ENCODE measurements around the gene PCDHA11.
"Not testable (repeated sequence)": the region's sequence is repeated elsewhere in the genome, so short reads cannot be mapped to it uniquely, and the experiment has no call there.

The PCDHA11 gene, protein sequence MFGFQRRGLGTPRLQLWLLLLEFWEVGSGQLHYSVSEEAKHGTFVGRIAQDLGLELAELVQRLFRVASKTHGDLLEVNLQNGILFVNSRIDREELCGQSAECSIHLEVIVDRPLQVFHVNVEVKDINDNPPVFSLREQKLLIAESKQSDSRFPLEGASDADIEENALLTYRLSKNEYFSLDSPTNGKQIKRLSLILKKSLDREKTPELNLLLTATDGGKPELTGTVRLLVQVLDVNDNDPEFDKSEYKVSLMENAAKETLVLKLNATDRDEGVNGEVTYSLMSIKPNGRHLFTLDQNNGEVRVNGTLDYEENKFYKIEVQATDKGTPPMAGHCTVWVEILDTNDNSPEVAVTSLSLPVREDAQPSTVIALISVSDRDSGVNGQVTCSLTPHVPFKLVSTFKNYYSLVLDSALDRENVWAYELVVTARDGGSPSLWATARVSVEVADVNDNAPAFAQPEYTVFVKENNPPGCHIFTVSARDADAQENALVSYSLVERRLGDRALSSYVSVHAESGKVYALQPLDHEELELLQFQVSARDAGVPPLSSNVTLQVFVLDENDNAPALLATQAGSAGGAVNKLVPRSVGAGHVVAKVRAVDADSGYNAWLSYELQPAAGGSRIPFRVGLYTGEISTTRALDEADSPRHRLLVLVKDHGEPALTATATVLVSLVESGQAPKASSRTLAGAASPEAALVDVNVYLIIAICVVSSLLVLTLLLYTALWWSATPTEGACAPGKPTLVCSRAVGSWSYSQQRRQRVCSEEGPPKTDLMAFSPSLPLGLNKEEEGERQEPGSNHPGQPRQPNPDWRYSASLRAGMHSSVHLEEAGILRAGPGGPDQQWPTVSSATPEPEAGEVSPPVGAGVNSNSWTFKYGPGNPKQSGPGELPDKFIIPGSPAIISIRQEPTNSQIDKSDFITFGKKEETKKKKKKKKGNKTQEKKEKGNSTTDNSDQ

GRCh38 chr5:140868721-140869554, at the start of gene PCDHA11:
TSS of gene PCDHA11 (plus strand) at chr5:140868957. CDS start at chr5:140869104, 147 bp downstream.
- DNase-seq (ENCODE audit: low read depth): no peak

DNA sequence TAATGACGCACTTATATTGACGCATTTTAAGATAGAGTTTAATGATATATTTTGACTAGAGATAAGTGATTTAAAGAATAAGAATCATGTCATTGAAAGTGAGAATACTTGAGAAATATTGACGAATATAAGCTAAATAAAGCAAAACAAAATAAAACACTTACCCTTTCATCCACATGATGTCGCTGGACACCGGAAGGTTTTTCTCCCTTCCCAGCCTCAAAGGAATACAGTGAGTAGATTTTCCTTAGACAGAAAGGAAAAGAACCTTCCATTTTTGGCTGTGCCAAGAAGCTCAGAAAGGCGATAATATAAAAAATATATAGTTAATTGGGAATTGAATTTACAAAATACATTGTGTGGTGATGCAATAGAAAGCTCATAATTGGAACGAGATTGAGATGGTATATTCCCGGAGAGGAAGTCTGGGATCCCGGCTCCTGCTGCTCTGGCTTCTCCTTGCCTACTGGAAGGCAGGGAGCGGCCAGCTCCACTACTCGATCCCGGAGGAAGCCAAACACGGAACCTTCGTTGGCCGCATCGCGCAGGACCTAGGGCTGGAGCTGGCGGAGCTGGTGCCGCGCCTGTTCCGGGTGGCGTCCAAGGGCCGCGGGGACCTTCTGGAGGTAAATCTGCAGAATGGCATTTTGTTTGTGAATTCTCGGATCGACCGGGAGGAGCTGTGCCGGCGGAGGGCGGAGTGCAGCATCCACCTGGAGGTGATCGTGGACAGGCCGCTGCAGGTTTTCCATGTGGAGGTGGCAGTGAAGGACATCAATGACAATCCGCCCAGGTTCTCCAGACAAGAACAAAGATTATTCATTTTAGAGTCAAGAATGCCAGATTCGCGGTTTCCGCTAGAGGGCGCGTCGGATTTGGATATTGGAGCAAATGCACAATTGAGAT, 47.1 kb upstream of the PCDHA11 start, which contains the start of gene PCDHA5:
TSS of gene PCDHA5 (plus strand) at position 239 of the 906 bp plus-strand sequence.
- DNase-seq (ENCODE audit: low read depth): no peak

GRCh38 chr5:140822281-140822629, 46.5 kb upstream of the PCDHA11 start:
- DNase-seq (ENCODE audit: low read depth): no peak

- not testable (repeated sequence) for DNase-seq (ENCODE audit: low read depth)
These were observed 45.8 kb upstream of the PCDHA11 start for GRCh38 chr5:140822969-140823368.

DNA sequence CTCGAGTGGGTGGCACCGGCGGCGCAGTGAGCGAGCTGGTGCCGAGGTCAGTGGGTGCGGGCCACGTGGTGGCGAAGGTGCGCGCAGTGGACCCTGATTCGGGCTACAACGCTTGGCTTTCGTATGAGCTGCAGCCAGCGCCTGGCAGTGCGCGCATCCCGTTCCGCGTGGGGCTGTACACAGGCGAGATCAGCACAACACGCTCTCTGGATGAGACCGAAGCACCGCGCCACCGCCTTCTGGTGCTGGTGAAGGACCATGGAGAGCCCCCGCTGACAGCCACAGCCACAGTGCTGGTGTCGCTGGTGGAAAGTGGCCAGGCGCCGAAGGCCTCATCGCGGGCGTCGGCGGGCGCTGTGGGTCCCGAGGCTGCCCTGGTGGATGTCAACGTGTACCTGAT, 45.3 kb upstream of the PCDHA11 start:
- no peak for DNase-seq (ENCODE audit: low read depth)

DNA sequence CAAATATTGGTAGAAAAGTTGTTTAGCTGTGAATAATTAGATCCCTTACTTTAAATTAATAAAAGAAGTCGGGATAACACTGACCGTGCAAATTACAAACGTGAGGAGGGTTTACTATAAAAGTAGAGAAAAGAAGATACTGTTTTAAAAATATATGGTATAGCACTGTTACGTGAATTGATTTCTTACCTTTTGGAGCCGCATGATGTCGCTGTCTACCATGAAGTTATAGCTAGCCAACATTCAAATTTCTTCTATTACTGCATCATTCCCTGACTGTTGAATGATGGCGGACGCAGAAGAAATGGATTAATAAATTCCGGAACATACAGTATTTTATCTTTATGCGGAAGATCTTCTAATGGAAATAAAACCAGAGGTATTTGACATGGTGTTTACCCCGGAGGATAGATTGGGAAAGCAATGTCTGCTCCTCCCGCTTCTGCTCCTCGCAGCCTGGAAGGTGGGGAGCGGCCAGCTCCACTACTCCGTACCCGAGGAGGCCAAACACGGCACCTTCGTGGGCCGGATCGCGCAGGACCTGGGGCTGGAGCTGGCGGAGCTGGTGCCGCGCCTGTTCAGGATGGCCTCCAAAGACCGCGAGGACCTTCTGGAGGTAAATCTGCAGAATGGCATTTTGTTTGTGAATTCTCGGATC, 40.9 kb upstream of the PCDHA11 start, which contains the start of gene PCDHA6:
TSS of gene PCDHA6 (plus strand) at position 257 of the 658 bp plus-strand sequence. CDS start at position 389, 132 bp downstream.
- no peak for DNase-seq (ENCODE audit: low read depth)

DNA sequence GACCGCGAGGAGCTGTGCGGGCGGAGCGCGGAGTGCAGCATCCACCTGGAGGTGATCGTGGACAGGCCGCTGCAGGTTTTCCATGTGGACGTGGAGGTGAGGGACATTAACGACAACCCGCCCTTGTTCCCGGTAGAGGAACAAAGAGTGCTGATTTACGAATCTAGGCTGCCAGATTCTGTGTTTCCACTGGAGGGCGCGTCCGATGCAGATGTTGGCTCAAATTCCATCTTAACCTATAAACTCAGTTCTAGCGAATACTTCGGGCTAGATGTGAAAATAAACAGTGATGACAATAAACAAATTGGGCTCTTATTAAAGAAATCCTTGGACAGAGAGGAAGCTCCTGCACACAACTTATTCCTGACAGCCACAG, 40.4 kb upstream of the PCDHA11 start:
- DNase-seq (ENCODE audit: low read depth): no peak

- not testable (repeated sequence) for DNase-seq (ENCODE audit: low read depth)
These were observed 39.0 kb upstream of the PCDHA11 start for GRCh38 chr5:140829511-140830501.

DNA sequence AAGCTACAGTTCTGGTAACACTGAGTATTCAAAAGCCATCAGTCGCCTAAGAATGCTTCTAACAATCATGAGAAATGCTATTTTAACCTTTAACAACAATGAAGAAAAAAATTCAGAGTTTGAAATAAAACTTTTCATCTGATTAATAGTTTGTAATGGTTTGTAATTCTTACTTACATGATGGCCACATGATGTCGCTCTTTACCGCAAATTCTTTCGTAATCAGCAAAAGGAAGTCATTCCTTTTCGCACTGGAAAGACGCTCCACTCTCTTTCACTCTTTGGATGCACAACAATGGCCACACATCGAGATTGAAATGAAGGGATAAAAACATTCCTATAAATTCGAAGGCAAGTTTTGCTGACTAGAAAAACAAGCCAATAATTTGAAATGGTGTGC, 34.8 kb upstream of the PCDHA11 start, which contains the start of gene PCDHA7:
TSS of gene PCDHA7 (plus strand) at position 277 of the 400 bp plus-strand sequence. CDS start at position 392, 115 bp downstream.
- DNase-seq (ENCODE audit: low read depth): no peak

- not testable (repeated sequence) for DNase-seq (ENCODE audit: low read depth)
These were observed 34.2 kb upstream of the PCDHA11 start for GRCh38 chr5:140834439-140835008.

DNA sequence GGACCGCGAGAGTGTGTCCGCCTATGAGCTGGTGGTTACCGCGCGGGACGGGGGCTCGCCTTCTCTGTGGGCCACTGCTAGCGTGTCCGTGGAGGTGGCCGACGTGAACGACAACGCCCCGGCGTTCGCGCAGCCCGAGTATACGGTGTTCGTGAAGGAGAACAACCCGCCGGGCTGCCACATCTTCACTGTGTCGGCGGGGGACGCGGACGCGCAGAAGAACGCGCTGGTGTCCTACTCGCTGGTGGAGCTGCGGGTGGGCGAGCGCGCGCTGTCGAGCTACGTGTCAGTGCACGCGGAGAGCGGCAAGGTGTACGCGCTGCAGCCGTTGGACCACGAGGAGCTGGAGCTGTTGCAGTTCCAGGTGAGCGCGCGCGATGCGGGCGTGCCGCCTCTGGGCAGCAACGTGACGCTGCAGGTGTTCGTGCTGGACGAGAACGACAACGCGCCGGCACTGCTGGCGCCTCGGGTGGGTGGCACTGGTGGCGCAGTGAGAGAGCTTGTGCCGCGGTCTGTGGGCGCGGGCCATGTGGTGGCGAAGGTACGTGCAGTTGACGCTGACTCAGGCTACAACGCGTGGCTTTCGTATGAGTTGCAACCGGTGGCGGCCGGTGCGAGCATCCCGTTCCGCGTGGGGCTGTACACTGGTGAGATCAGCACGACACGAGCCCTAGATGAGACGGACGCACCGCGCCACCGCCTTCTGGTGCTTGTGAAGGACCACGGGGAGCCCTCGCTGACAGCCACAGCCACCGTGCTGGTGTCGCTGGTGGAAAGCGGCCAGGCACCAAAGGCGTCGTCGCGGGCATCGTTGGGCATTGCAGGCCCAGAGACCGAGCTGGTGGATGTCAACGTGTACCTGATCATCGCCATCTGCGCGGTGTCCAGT, 32.9 kb upstream of the PCDHA11 start:
- DNase-seq (ENCODE audit: low read depth): no peak

DNA sequence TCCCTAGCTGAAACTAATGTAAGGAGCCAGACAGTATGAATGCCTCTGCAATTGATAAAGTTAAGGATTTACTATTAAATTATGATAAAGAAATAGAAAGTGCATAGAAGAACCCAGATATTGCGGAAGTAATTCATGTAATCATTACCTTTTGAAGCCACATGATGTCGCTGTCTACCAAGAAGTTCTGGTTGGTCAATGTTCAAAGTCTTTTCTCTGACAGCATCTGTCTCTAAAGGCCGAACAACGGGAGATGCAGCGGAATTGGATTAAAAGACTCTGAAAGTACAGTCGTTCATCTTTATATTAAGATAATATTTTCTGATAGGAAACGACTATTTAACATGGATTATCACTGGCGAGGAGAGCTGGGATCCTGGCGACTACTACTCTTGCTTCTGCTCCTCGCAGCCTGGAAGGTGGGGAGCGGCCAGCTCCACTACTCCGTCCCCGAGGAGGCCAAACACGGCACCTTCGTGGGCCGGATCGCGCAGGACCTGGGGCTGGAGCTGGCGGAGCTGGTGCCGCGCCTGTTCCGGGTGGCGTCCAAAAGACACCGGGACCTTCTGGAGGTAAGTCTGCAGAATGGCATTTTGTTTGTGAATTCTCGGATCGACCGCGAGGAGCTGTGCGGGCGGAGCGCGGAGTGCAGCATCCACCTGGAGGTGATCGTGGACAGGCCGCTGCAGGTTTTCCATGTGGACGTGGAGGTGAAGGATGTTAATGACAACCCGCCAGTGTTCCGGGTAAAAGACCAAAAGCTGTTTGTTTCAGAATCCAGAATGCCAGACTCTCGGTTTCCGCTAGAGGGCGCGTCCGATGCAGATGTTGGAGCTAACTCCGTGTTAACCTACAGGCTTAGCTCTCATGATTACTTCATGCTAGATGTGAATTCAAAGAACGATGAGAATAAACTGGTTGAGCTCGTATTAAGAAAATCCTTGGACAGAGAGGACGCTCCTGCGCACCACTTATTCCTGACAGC, 27.5 kb upstream of the PCDHA11 start, which contains the start of gene PCDHA8:
TSS of gene PCDHA8 (plus strand) at position 210 of the 985 bp plus-strand sequence. CDS start at position 345, 135 bp downstream.
- no peak for DNase-seq (ENCODE audit: low read depth)

DNA sequence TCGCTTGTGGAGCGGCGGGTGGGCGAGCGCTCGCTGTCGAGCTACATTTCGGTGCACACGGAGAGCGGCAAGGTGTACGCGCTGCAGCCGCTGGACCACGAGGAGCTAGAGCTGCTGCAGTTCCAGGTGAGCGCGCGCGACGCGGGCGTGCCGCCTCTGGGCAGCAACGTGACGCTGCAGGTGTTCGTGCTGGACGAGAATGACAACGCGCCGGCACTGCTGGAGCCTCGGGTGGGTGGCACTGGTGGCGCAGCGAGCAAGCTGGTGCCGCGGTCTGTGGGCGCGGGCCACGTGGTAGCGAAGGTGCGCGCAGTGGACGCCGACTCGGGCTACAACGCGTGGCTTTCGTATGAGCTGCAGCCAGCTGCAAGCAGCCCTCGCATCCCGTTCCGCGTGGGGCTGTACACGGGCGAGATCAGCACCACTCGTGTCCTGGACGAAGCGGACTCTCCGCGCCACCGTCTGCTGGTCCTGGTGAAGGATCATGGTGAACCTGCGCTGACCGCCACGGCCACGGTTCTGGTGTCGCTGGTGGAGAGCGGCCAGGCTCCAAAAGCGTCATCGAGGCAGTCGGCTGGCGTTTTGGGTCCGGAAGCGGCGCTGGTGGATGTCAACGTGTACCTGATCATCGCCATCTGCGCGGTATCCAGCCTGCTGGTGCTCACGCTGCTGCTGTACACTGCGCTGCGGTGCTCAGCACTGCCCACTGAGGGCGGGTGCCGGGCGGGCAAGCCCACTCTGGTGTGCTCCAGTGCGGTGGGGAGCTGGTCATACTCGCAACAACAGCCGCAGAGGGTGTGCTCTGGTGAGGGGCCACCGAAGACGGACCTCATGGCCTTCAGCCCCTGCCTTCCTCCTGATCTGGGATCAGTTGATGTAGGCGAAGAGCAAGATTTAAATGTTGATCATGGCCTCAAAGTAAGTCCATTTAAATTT, 25.7 kb upstream of the PCDHA11 start:
- no peak for DNase-seq (ENCODE audit: low read depth)

DNA sequence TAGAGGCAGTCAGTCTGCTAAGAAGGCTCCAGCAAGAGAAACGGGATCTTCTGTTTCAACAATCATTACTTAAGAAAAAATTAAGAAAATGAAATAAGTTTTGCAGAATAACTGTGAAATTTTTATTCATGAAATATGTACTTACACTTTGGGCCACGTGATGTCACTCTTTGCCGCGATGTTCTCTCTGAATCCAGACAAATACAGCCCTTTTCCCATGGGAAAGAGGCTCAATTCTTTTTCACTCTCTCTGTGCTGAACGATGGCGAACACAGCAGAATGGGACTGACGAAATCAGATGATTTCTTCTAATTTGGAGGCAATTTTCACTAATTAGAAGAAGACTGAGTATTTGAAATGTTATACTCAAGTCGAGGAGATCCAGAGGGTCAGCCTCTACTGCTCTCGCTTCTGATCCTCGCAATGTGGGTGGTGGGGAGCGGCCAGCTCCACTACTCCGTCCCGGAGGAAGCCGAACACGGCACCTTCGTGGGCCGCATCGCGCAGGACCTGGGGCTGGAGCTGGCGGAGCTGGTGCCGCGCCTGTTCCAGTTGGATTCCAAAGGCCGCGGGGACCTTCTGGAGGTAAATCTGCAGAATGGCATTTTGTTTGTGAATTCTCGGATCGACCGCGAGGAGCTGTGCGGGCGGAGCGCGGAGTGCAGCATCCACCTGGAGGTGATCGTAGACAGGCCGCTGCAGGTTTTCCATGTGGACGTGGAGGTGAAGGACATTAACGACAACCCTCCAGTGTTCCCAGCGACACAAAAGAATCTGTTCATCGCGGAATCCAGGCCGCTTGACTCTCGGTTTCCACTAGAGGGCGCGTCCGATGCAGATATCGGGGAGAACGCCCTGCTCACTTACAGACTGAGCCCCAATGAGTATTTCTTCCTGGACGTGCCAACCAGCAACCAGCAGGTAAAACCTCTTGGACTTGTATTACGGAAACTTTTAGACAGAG, 20.3 kb upstream of the PCDHA11 start, which contains the start of gene PCDHA9:
TSS of gene PCDHA9 (plus strand) at position 244 of the 964 bp plus-strand sequence. CDS start at position 358, 114 bp downstream.
- DNase-seq (ENCODE audit: low read depth): not testable (repeated sequence)
